AG04449 (cell line): Measurements from ENCODE around the gene YTHDF1.
A peak's percentile ranks its signal among the peaks of the same experiment; 100 is the strongest.

ENCODE experiments used
- CTCF ChIA-PET: fragments of 350-600 bp; formaldehyde crosslinking; extraction: SDS; loops from one replicate; lab custom pipeline; 2021; ENCODE audit warnings: antibody characterized with exemption; lab: Yijun Ruan, JAX
- POLR2A ChIA-PET: fragments of 400-600, 350-600 bp; formaldehyde crosslinking; extraction: SDS; loops from one replicate; lab custom pipeline; 2020; ENCODE audit warnings: antibody characterized with exemption, inconsistent platforms; lab: Yijun Ruan, JAX
- DNase-seq: peaks from one replicate; pipeline ENCODE4 v3.0.0-alpha.2; 2010; ENCODE audit warnings: low read depth, low spot score
- H3K4me3 ChIP-seq: 2 replicates; pipeline ENCODE4 v1.5.1; 2011; ENCODE audit warnings: low read depth, mild to moderate bottlenecking, control low read depth, low read length
- CTCF ChIP-seq: IDR thresholded peaks from one replicate; pipeline ENCODE4 v1.5.1; 2011; ENCODE audit warnings: mild to moderate bottlenecking, moderate library complexity, low read length, control low read depth, inconsistent platforms; ENCODE audit not compliant: insufficient read depth; ENCODE audit errors: missing control alignments

The YTHDF1 gene

GRCh38 chr20:63187338-63188158 lies 28.4 kb downstream of the YTHDF1 start:
- POLR2A ChIA-PET = no interaction called here

GRCh38 chr20:63186528-63187316 lies 29.2 kb downstream of the YTHDF1 start:
- no peak for DNase-seq
- POLR2A ChIA-PET = no interaction called here
- CTCF ChIA-PET = no interaction called here
- no peak overlapping the region for H3K4me3 ChIP-seq
- TF ChIP-seq CTCF = no peak

More at GRCh38 chr20:63187338-63188158, 28.4 kb downstream of the YTHDF1 start:
- TF ChIP-seq CTCF = no peak
- no peak for DNase-seq
- no peak overlapping the region for H3K4me3 ChIP-seq
- CTCF ChIA-PET = interaction anchor here (1.6 kb wide), 1 partner anchor 8 kb away, joined by 3 read pairs; no protein-coding TSS in a partner anchor

GRCh38 chr20:63186084-63186483 lies 29.8 kb downstream of the YTHDF1 start:
- ChIA-PET CTCF (no interaction called here), POLR2A (interaction anchor here (0.5 kb wide), 1 partner anchor 76 kb away, joined by 4 read pairs; no protein-coding TSS in a partner anchor)
- no peak for DNase-seq
- no peak overlapping the region for H3K4me3 ChIP-seq
- no peak for TF ChIP-seq CTCF

GRCh38 chr20:63185215-63185796 lies 30.6 kb downstream of the YTHDF1 start:
- ChIA-PET CTCF (no interaction called here), POLR2A (no interaction called here)
- DNase-seq = no peak
- H3K4me3 ChIP-seq = no peak overlapping the region
- no peak for TF ChIP-seq CTCF

GRCh38 chr20:63183422-63184146 lies 32.3 kb downstream of the YTHDF1 start:
- no peak for DNase-seq
- no peak overlapping the region for H3K4me3 ChIP-seq
- ChIA-PET POLR2A (no interaction called here), CTCF (interaction anchor here (1.2 to 2.0 kb wide), 9 partner anchors 10 to 211 kb away, joined by 3 to 11 read pairs (median 5); no protein-coding TSS in a partner anchor)
- peak; percentile 83 for TF ChIP-seq CTCF
